ENCODE measurements around the gene SORCS3.

The SORCS3 gene

DNA sequence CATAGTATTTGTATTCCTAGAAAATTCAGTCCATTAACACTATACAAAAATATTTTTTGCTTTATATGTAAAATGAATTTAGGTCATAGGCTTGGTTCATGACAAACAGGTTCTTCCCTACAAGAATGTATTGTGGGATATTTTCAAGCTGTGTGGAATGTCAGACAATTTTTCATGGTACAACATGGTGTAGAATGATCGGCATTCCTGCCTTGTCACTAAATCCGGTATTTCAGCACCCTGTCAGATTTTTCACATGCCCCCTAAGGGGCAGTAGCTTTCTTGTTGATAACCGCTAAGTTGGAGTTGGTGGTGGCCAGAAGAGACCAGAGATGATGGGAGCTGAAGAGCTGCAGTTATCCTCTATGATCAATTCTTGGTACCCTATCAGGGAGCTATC is 154.3 kb downstream of the SORCS3 start:
- TF ChIP-seq, protein P1, sequence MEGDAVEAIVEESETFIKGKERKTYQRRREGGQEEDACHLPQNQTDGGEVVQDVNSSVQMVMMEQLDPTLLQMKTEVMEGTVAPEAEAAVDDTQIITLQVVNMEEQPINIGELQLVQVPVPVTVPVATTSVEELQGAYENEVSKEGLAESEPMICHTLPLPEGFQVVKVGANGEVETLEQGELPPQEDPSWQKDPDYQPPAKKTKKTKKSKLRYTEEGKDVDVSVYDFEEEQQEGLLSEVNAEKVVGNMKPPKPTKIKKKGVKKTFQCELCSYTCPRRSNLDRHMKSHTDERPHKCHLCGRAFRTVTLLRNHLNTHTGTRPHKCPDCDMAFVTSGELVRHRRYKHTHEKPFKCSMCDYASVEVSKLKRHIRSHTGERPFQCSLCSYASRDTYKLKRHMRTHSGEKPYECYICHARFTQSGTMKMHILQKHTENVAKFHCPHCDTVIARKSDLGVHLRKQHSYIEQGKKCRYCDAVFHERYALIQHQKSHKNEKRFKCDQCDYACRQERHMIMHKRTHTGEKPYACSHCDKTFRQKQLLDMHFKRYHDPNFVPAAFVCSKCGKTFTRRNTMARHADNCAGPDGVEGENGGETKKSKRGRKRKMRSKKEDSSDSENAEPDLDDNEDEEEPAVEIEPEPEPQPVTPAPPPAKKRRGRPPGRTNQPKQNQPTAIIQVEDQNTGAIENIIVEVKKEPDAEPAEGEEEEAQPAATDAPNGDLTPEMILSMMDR (IDR thresholded peaks at IDR 0.05; ENCODE audit: low read depth, low read length): no peak
- no peak overlapping the region for H3K4me3 ChIP-seq (ENCODE audit: low read depth, low read length)

DNA sequence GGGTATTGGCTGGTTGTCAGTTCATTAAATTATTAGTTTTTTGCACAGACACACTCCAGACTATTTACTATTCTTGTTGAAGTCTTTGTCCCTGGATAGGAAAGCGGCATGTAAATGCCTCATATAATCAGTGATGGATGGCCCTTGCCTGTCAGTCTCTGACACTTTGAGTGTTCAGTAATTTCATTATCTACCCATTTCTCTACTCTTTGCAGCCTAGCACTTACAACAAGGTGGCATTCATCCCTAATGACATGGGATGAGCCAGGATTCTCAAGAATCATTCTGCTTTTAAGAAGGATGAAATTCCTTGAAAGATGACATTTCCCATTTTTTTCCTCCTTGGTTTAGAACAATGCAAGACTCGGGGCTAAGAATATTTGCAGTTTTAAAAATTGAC is 155.7 kb downstream of the SORCS3 start:
- TF ChIP-seq, protein P1 (IDR thresholded peaks at IDR 0.05; ENCODE audit: low read depth, low read length): no peak
- no peak overlapping the region for H3K4me3 ChIP-seq (ENCODE audit: low read depth, low read length)

DNA sequence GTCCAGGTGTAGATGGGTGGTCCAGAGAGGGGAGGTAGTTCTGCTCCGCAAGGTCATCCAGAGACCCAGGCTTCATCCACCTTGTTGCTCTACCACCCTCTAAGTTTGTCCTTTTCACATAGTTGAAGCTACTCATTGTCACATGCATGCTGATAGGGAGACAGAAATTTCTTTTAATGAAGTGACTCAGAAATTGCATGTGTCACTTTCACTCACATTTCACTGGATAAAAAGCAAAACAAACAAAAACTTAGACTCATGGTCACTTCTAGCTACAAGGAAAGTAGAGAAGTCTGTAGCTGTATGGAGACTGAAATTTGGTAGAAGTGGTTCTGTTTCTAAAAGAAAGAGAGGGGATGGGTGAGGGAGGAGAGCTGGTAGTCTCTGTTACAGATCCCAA is 161.9 kb downstream of the SORCS3 start:
- TF ChIP-seq, protein P1 (IDR thresholded peaks at IDR 0.05; ENCODE audit: low read depth, low read length): no peak
- no peak overlapping the region for H3K4me3 ChIP-seq (ENCODE audit: low read depth, low read length)

DNA sequence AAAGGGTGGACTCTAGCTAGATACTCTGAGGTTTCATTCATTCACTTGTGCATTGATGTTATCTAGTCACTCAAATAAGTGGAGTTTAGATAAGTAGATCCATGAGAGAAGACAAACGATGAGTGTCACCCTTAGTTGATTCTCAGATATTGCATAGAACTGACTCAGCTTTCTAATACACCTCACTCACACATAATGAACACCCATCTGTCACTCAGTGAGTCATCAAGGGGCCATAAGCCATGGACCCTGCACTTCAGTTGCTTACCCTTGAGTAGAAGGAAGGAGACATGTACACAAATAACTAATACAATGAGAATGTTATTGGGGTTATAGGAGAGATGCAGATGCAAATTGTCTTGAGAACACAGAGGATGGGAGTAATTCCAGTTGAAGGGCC is 163.8 kb downstream of the SORCS3 start:
- no peak overlapping the region for H3K4me3 ChIP-seq (ENCODE audit: low read depth, low read length)
- TF ChIP-seq, protein P1 (IDR thresholded peaks at IDR 0.05; ENCODE audit: low read depth, low read length): no peak

DNA sequence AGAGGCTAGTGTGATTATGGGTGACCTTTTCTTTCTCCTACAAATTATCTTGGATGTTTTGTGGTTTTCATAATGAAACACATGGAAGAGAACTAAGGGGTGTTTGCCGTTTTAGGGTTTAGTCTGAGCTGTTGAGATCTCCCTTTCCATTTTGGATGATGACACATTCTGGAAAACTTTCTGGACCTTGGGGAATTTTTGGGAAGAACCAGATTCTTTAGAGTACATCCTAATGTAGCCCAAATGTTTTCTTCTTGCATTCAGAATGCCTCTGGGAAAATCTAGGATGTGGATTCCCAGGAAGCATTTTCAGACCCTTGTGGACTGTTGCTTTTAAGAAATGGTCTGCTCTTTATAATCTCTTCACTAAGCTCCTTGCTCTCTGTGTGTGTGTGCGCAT is 165.7 kb downstream of the SORCS3 start:
- TF ChIP-seq, protein P1 (IDR thresholded peaks at IDR 0.05; ENCODE audit: low read depth, low read length): no peak
- no peak overlapping the region for H3K4me3 ChIP-seq (ENCODE audit: low read depth, low read length)

DNA sequence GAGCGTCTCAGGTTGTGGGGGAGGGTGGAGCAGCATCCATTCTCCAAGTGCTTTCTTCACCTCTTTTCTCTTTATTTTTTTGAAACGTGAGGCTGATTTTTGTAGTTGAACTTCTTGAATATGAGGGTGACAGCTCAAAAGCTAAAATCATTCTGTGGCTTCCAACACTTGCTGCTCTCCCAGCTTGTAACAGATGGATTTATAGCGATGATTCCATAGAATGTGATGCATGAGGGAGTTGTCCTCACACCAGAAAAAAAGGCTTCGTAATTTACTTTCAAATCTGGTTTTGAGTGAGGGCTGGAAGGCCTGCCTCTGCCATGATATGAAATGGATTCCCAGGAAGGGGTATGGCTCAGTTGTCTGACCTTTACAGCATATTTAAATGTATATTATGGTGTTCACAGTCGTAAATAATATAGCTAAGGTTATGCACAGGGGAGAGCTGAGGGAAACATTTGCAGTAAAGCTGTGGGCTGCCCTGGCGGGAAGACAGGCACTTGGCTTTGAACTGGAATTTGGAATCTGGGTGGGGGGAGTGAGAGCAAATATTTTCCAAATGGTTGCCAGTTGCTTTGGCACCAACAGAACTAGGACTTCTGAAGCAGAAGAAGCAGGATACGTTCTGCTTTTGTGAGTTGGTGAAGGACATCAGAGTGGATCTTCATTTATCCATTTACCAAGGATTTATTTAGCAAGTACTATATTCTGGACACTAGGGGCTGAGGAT is 166.7 kb downstream of the SORCS3 start:
- H3K4me3 ChIP-seq (ENCODE audit: low read depth, low read length): no peak overlapping the region
- TF ChIP-seq, protein P1 (IDR thresholded peaks at IDR 0.05; ENCODE audit: low read depth, low read length): no peak

DNA sequence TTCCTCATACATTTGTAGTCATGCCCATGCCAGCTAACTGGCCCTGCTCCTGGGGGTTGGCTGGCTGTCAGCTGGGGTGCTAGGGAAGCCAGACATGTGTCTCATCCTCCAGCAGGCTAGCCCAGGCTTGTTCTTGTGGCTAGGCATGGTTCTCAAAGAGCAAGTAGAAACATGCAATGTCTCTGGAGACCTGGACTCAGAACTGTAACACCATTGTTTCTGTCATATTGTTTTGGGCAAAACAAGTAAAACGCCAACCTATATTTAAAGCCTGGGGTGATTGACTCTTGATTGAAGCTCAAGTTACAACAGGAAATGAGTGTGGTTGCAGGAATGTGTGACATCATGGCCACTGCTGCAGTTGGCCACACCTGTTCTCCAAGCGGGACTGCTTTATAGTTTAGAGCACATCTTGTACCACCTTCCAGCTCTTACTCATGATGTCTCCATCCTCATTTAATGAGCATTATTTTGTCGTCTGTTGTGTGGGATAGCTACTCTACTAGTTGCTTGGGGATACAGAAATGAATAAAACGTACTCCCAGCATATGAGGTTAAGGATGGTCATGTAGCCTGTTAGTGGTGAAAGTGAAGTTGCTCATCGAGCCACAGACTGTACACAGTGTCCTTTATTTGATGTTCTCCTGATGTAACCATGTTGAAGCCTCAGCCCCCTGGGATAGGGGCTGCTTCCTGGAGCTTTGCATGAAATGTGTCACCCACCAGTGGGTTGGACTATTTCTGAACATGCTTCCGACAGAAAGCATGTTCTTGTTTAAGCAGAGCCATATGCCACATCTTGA is 168.4 kb downstream of the SORCS3 start:
- H3K4me3 ChIP-seq (ENCODE audit: low read depth, low read length): no peak overlapping the region
- TF ChIP-seq, protein P1 (IDR thresholded peaks at IDR 0.05; ENCODE audit: low read depth, low read length): no peak

Data from WI38 (cell line).